T-helper 22 cell (primary cell): ENCODE results near the gene FAR2.
"Not testable (repeated sequence)": the region's sequence is repeated elsewhere in the genome, so short reads cannot be mapped to it uniquely, and the experiment has no call there.

Source experiments
- DNase-seq: peaks from one replicate; pipeline ENCODE4 v3.0.0-alpha.2; 2020; ENCODE audit warnings: low read depth

FAR2 gene

DNA sequence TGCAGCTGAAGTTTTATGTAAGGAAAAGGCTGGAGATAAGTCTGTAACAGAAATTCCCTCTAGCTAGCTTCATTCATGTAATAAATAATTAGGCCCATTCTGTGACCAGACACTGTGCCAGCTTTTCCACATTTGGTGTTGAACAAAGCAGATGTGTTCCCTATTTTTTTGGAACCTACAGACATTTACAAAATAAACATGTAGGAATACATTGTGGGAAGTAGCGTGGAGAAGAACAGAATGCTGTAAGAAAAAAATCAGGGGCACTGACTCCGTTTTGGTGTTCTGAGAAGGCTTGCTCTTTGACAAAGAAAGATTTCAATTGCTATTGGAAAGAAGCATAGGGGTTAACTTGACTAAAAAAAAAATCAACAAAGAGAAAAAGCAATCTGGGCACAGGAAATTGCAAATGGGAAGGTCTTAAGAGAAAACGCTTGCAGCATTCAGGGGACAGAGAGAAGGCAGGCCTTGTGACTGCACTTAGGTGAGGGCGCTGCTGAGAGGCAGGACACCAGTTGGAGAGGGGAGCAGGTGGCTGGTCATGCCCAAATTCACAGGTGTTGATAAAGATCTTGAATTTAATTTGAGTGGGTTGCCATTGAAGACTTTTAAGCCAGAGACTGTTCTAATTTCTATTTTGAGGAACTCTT is 4.0 kb downstream of the FAR2 start:
- no peak for DNase-seq

DNA sequence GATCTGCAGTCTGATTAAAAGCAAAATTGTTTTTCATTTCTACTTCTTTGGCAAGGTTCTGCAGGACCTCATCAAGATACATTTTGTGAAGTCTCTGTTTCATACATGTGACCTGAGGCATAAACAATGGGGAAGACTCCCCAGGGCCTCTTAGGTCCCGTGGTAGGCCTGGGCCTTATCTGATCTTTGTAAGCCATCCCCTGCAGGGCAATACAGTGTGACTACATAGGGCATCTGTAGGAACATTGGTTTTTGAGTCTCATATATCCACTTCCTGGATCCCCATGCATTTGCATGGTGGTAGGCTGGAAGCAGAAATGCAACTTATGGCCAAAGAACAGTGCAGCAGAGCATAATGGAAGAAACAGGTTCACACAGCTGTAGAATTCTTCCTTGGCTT is 6.0 kb downstream of the FAR2 start:
- DNase-seq = no peak

DNA sequence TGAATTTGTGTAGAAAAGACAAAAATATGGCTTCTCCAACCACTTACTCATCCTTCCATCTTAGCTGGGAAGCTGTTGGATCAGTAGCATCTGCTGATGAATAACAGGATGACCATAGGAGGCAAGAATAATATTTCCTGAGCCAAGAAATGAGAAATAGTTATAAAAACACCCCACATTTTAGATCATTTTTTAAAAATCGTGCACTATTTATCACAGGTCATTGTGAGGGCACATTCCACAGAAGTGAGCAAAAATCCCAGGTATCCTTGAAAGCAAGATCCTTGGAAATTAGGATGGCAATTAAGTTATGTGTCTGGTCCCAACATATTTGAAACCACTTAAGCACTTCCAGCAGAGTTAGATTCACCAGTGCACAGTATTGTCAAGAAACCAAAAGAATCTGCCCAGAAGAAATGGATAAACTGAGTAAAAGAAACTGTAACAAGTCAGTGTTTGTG is 8.4 kb downstream of the FAR2 start:
- DNase-seq = no peak

DNA sequence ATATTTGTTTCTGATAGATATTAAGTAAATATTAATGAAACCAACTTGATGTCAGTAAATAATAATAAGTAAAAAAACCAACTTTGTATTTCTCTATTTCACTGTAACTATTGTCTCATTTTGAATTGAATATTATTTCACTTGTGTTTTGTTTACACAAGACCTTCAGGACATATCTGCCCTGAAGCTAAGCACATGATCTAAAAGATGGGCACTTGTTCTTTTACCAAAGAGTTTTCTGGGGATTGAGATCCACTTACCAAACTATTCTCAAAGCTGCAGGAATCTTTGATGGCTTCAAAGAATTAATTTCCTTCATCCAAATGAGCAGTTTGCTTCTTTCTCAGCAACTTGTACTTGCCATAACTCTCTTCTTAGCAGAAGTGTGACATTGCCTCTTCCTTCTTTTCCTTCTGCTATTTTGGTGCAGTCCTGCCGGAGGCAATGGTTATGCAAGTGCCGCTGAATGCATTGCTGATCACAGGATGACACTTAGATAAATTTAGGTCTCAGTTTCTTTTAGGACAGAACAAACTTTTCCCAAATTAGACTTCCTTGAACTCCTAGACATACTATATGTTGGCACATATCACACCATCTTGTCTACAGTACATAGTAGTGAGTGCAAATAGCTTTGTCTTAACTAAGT is 9.2 kb downstream of the FAR2 start:
- DNase-seq = no peak

DNA sequence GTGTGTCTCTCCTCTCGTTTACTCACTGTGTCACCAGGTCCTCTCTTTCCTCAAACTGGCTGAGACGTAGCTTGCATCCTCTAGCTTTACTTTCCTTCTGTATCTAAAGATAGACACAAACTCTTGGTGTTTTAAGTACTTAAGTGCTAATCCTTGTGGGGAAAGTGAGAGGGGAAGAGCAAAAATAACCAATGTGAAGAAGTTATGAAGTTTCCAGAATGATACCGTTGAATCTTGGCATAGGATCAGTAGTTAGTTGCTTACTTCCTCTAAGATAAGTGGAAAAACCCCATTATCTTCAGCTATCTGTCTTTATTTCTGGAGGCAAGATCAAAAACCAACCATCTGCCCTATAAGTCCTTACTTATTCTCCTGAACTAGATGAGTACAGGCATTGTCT is 10.6 kb downstream of the FAR2 start:
- DNase-seq = no peak

DNA sequence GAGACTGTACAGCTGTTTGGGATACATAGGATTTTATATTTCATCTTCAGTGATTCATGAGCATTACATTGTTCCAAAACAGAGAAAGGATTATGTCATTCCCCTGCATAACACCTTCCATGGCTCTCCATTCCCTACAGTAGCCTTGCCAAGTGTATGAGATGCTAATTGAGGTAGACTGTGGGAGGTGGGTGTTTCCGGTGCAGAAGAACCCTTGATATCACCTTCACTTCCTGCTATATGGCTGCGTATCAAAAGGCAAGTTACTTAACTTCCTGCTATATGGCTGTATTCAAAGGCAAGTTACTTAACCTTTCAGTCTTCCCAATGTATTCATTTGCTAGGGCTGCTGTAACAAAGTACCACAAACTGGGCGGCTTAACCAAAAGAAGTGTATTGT is 11.2 kb downstream of the FAR2 start:
- DNase-seq = no peak

DNA sequence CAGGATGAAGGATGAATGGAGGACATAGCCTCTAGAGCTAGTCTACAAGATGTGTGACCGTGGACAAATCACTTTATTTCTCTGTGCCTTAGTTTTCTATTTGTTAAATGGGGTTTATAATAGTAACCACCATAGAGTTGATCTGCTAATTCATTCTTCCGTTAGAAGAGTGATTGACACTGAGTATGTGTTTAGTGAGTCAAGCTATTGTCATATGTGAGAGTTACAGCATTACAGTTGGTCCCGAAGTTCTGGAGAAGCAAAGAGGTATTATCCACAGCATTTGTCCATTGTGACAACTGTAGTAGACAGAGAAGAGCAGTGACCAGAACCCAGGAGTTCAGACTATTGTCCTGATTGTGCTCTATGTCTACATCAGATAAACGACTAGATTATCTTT is 14.1 kb downstream of the FAR2 start:
- DNase-seq = no peak

DNA sequence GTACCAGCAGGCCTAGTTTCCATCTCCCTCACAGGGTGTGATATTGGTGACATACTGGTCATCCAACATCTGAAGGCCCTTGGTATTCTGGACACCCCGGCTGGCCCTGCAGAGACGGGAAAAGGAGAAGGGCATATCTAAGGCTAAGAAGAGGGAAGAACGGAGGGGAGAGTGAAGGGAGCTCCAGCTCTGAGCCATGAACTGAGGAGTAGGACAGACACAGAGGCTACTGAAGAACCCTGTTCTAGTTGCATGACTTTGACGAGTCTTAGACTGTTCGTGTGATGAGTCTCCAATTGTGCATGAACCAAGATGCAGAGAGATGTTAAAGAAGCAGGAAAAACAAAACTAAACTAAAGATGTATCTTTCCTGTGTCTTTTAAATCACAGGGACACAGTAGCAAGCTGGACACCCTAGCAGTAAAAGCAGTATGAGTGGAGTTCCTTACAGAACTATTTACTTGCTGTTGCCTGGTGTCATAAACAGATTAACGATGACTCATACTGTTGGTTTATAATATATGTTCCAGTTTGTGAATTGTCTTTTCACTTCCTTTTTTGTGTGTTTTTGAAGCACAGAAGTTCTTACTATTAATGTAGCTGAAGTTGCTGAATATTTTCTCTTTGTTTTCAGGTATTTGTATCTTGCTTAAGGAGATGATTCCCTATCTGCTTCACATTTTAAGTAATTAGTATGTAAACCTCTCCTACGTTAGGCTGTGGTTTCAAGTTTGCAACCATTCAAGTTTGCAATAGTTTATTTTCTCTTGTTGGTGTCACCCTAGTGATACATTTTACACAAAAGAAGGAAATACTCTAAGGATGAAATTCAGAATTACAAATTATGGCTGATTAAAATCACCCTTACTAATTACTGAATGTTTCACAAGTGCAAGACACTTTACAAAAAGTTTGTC is 15.7 kb downstream of the FAR2 start:
- DNase-seq = no peak

DNA sequence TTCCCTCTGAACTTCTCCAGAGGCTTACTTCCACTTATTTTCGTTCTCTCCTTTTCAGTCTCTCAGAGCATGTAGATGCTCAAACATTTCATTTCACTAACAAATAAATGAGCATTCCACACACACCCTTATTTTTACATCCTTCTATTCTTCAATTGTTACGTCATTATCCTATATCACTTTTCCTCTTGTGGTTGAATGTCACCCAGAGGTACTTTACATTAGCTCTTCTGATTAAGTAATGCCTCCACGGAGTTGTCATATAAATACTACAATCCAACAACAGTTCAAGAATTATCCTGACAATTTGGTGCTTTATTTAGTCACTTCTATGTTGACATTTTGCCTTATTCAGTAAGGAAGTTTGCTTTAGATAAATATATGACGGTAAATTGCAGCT is 18.4 kb downstream of the FAR2 start:
- no peak for DNase-seq

DNA sequence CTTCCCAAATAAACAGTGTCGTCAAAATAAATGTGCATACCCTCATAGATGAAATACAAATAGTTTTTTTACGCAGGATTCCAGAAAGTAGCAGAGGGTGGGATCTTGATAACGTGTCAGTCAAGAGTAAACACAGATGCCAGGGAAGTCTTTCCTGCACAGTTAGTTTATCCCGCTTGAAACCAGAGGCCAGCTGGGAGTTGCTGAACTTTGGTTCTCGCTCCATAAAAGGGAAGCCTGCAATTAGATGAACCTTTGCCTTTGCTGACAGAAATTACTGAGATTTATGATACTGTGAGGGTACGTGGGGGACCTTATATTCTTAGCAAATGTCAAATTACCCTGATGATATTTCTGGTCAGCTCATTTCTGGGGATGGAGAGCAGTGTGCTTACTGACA is 18.9 kb downstream of the FAR2 start:
- no peak for DNase-seq

DNA sequence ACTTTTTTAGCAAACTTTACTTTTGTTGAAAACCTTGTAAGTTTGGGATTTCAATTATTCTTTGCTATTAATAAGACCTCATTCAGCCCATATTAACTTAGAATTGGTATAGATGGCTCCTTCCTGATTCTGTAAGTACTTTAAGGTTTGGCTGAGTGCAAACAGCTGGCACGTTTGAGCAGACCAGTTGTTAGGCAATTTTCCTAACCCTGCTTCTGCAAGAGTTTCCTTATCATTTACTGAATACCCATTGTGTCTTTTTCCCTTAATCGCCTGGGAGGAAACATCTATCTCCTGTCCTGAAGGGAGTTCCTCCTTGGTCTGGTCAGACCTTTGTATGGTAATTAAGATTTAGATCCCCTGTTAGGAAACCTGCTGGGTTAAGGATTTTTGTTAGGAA is 20.9 kb downstream of the FAR2 start:
- DNase-seq = not testable (repeated sequence)

DNA sequence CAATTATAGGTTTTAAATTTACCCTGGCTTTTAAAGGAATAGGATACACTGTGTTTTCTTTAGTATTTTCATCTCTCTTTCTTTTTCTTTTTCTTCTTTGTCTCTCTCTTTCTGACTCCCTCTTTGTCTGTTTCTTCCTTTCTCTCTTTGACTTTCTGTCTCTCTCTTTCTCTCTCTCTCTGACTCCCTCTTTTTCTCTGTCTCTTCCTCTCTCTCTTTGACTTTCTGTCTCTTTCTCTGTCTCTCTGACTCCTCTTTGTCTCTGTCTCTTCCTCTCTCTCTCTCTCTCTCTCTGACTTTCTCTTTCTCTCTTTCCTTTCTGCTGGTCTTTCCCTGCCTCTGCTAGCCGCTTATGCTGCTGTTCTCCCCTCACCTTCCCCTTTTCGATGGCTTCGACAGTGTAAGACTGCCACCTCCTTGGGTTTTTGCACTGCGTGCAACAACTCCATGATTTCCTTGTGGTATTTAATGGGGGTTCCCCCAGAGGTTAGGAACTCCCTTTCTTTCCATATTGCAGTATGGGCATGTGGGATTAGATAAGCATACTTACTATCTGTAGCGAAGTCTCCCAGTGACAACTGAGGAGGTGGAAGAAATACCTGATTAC is 21.5 kb downstream of the FAR2 start:
- DNase-seq = not testable (repeated sequence)

DNA sequence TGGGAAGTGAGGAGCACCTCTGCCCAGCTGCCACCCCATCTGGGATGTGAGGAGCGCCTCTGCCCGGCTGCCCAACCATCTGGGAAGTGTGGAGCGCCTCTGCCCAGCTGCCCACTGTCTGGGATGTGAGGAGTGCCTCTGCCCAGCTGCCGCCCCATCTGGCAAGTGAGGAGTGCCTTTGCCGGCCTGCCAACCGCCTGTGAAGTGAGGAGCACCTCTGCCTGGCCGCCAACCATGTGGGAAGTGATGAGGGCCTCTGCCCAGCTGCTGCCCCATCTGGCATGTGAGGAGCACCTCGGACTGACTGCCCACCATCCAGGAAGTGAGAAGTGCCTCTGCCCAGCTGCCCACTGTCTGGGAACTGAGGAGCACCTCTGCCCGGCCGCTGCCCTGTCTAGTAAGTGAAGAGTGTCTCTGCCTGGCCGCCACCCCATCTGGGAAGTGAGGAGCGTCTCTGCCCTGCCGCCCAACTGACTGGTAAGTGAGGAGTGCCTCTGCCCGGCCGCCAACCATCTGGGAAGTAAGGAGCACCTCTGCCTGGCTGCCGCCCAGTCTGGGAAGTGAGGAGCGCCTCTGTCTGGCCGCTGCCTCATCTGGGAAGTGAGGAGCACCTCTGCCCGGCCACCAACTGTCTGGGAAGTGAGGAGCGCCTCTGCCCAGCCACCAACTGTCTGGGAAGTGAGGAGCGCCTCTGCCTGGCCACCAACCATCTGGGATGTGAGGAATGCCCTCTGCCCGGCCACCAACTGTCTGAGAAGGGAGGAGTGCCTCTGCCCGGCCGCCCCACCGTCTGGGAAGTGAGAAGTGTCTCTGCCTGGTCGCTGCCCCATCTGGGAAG is 22.6 kb downstream of the FAR2 start:
- no peak for DNase-seq

DNA sequence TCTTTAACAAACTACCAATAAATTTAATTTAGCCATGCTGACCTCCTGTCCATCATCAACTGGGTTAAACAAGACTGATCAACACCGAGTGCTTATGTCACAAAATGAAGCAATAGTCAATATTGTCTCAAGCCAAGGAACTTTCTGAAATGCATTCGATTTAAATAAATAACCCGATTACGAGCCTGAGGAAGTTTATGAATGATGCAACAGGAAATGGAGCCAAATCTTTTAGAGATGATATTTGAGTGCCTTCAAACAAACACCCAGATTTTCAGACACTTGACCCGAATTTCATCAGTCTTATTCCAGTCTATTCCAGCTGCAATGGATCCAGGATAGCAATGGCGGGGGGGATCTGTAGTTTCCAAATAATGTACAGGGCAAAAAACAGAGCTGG is 27.9 kb downstream of the FAR2 start:
- DNase-seq = no peak

DNA sequence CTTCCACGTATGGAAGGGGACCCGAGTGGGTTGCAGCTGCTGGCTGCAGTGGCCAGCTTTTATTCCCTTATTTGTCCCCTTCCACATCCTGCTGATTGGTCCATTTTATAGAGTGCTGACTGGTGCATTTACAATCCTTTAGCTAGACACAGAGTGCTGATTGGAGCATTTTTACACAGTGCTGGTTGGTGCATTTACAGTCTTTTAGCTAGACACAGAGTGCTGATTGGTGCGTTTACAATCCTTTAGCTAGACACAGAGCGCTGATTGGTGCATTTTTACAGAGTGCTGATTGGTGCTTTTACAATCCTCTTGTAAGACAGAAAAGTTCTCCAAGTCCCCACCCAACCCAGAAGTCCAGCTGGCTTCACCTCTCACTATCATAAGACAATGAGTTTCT is 33.2 kb downstream of the FAR2 start:
- not testable (repeated sequence) for DNase-seq

DNA sequence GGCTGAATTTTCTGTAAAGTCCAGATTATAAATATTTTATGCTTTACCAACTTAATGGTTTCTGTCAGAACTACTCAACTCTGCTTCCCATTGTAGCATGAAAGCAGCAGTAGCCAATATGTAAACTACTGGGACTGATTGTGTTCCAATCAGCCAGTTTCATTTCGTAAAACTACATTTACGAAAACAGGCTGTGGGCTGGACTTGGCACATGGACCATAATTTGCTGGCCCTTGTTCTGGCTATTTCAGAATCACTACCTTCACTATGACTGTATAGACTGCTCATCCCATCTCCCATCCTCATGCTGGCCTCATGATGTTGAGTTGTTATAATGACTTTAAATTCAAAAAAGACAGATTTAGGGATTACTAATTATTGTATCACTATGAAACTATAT is 38.7 kb downstream of the FAR2 start:
- DNase-seq = no peak

DNA sequence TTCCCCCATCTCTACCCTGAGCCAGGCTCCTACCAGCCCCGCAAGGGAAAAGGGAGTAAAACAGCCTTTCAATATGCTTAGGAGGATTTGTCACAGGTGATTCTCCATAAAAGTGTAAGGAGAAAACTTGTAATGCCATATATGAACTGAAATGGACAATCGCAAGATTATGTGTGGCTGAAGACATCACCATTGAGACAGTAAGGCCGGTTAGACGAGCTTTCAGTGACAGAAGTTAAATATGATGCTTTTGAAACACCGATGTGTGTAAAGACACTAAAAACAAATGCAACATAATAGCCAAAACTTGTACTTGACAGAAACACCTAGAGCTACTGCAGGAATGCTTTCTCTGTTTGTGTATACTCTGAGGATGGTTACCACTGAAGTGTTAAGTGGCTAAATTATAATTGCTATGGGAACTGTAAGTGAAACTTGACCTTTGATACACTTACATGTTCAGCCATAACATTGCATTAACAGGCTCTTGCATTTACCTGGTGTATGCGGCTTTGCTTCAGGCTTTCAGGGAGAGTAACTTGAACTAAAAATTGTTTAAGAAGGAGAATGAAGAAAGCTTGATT is 42.3 kb downstream of the FAR2 start:
- no peak for DNase-seq

DNA sequence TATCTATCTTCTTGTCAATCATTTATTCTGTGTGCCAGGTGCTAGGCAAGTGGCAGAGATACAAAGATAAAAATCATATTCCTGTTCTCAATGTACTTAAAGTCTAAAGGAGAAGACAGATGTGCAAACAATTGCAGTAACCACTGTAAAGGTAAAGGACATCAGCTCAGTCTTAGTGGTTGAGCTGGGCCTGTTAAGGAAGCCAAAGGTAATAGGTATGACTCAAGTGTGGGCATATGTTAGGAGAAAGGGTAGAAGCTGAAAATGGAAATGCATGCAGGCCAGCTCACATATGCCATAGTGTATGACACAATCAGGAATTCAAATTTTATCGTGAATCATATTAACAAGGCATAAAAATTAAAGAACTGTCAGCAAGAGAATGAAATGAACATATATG is 49.8 kb downstream of the FAR2 start:
- no peak for DNase-seq

DNA sequence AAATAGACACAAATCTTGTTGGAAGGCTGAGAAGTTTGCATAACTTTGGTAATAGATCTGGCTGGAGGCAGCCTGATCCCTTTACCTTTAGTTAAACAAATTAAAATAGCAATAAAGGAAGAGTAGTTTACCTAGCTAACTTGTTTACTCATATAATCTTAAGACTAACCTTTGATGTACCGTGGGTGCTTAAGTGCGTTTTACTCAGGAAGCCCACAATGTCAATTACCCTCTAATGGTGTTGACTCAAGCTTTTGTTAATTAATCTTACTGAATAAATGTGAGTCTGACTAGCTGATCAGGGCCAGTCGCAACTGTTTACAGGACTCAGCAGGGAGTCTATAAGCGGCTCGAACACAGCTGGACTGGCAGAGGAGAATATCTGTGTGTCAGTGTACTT is 51.5 kb downstream of the FAR2 start:
- DNase-seq = no peak

DNA sequence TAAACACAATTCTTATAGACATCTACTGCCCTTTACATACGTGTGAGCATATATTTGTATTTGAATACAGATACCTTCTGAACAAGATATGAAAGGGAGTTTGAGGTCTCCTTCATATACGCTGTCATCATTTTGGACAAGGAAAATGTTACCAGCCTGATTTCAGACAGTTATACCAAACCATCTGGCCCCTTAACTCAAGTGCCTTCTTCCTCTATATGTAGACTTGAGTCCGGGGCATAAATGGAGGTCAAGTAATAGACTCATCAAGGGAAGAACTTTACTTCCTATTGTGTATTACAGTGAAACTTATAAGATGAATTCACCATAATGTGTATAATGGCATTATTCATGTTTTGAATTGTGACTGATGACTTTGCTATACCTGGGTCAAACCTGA is 52.2 kb downstream of the FAR2 start:
- DNase-seq = no peak

DNA sequence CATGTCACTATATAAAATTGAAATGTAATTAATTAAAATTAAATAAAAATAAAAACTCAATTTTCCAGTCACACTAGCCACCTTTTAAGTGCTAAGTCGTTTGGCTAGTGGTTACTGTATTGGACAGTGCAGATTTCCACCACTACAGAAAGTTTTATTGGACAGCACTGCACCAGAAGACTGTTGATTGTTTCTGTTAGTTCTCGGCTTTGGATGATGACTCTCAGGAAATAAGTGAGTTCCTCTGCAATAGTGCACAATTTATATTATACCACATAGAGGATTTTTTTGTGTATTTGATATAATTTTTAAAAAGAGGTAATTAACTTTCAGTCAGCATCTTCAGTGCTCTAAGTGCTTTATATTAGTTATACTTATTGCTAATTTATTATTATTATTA is 52.7 kb downstream of the FAR2 start:
- DNase-seq = no peak
